GM18861 (cell line): ENCODE measurements around the gene LDLRAD4.
"Not testable (repeated sequence)": the region's sequence is repeated elsewhere in the genome, so short reads cannot be mapped to it uniquely, and the experiment has no call there.

Experiments used
- ATAC-seq: cut with Tn5 transposase; IDR thresholded peaks from one replicate; pipeline ENCODE4 v1.9.1; 2021; ENCODE audit not compliant: unreplicated experiment

Gene LDLRAD4

GRCh38 chr18:13245481-13246000 is 27.0 kb downstream of the LDLRAD4 start:
- no peak for ATAC-seq

- no peak for ATAC-seq
These were observed 27.6 kb downstream of the LDLRAD4 start for GRCh38 chr18:13246121-13246520.

- no peak for ATAC-seq
These were observed 28.0 kb downstream of the LDLRAD4 start for GRCh38 chr18:13246591-13246990.

GRCh38 chr18:13247506-13247905 is 28.9 kb downstream of the LDLRAD4 start:
- no peak for ATAC-seq

GRCh38 chr18:13252686-13253410 is 34.3 kb downstream of the LDLRAD4 start:
- no peak for ATAC-seq

- ATAC-seq: no peak
These were observed 35.5 kb downstream of the LDLRAD4 start for GRCh38 chr18:13253786-13254688.

- ATAC-seq: no peak
These were observed 36.7 kb downstream of the LDLRAD4 start for GRCh38 chr18:13254971-13255927.

GRCh38 chr18:13256444-13257305 is 38.1 kb downstream of the LDLRAD4 start:
- no peak for ATAC-seq

GRCh38 chr18:13257361-13257980 is 38.9 kb downstream of the LDLRAD4 start:
- no peak for ATAC-seq

- ATAC-seq: no peak
These were observed 40.4 kb downstream of the LDLRAD4 start for GRCh38 chr18:13258921-13259320.

- no peak for ATAC-seq
These were observed 41.1 kb downstream of the LDLRAD4 start for GRCh38 chr18:13259701-13260100.

GRCh38 chr18:13260197-13260934 is 41.8 kb downstream of the LDLRAD4 start:
- no peak for ATAC-seq

- no peak for ATAC-seq
These were observed 42.5 kb downstream of the LDLRAD4 start for GRCh38 chr18:13260935-13261640.

- ATAC-seq: no peak
These were observed 43.2 kb downstream of the LDLRAD4 start for GRCh38 chr18:13261661-13262357.

GRCh38 chr18:13262358-13262680 is 43.8 kb downstream of the LDLRAD4 start:
- ATAC-seq: not testable (repeated sequence)

GRCh38 chr18:13262839-13263691 is 44.5 kb downstream of the LDLRAD4 start:
- no peak for ATAC-seq
